ENCODE data around the gene GLP1R. TPM values are rescaled to one million over a fixed set of nuclear protein-coding genes. Genes with fewer than 3 reads are reported as not detected.

Gene GLP1R
- total RNA-seq, 1 experiment from 2014 or later, result not detected

- intact Hi-C loops (cut with micrococcal nuclease), result no loop called here
- POLR2A ChIA-PET, result no interaction called here
- CTCF ChIA-PET, result no interaction called here
- peaks cover 86% of the 10 kb centered on the region for H3K27me3 Mint-ChIP-seq (ENCODE audit: insufficient read depth, unreplicated experiment)
- no peak for TF ChIP-seq CTCF (IDR thresholded peaks at IDR 0.05; ENCODE audit: unreplicated experiment)
- no peaks in the 10 kb centered on the region for H3K9me3 Mint-ChIP-seq (ENCODE audit: unreplicated experiment)
- DNase-seq (ENCODE audit: unreplicated experiment), result no peak
- BruUV-seq (replicated peaks), result no TSS peak
- no peak overlapping the region for H3K27ac Mint-ChIP-seq (ENCODE audit: low read depth, unreplicated experiment)
- no peaks in the 10 kb centered on the region for H3K4me1 Mint-ChIP-seq (ENCODE audit: insufficient read depth, unreplicated experiment)
- H3K4me3 Mint-ChIP-seq (ENCODE audit: unreplicated experiment), result no peak overlapping the region
- H3K36me3 Mint-ChIP-seq (ENCODE audit: insufficient read depth, unreplicated experiment), result no peaks in the 10 kb centered on the region
Observed at GRCh38 chr6:39009476-39009875, 39.1 kb upstream of the GLP1R start.

DNA sequence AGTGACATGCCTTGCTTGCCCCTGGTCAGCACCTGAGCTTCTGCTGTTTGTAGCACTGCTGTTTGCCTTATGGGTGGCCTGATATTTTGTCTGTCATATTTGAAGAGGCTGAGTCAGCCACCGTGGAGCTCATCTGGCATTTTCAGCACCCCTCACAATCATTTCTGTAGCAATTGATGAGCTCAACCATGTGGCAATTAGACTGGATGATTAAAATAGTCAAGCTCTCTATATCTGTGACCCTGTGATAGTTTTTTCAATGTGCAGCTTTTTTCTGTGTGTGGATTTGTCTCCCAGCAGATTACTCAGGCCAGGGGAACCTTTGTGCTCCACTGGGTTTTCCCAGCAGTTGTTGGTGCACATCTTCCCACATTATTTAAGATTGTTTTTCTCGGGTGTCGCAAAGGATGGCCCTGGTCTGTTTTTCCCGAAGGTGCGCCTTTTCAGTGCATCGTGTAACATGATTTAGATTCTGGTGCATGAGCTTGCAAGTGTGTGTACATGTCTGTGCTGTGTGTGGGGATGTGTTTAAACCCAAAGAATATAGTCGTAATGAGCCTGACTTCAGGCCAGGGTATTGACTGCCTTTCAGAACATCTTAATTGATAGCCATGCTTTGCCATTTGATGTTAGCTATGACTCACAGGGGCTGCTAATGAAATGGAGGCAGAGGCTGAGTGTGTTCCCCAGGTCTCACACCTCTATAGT is 31.6 kb upstream of the GLP1R start:
- Mint-ChIP-seq H3K9me3 (ENCODE audit: unreplicated experiment) (no peaks in the 10 kb centered on the region), H3K4me1 (ENCODE audit: insufficient read depth, unreplicated experiment) (no peaks in the 10 kb centered on the region), H3K36me3 (ENCODE audit: insufficient read depth, unreplicated experiment) (no peaks in the 10 kb centered on the region), H3K27me3 (ENCODE audit: insufficient read depth, unreplicated experiment) (peaks cover 33% of the 10 kb centered on the region), H3K4me3 (ENCODE audit: unreplicated experiment) (no peak overlapping the region), H3K27ac (ENCODE audit: low read depth, unreplicated experiment) (no peak overlapping the region)
- DNase-seq (ENCODE audit: unreplicated experiment), result no peak
- BruUV-seq (replicated peaks), result no TSS peak
- POLR2A ChIA-PET, result no interaction called here
- TF ChIP-seq CTCF (IDR thresholded peaks at IDR 0.05; ENCODE audit: unreplicated experiment), result no peak
- intact Hi-C loops (cut with micrococcal nuclease), result no loop called here
- CTCF ChIA-PET, result interaction anchor here (0.7 to 1.2 kb wide), 3 partner anchors 9 to 148 kb away, joined by 3 read pairs; no protein-coding TSS in a partner anchor

DNA sequence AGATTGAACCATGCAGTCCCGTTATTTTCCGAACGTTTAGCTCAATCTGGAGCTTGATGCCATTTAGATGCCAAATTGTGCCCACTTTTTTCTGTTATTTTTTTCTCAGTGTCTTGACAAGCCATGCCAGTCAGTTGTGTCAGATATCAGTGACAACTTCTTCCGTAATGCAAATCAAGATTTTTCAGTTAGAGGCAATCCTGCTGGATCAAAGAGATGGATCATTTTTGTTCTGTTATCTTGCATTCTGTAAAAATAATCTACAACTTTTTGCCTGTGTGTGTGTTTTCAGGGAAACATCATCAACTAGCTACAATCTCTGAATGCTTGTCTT is 31.1 kb upstream of the GLP1R start:
- no TSS peak for BruUV-seq (replicated peaks)
- Mint-ChIP-seq H3K4me3 (ENCODE audit: unreplicated experiment) (no peak overlapping the region), H3K27me3 (ENCODE audit: insufficient read depth, unreplicated experiment) (peaks cover 28% of the 10 kb centered on the region), H3K9me3 (ENCODE audit: unreplicated experiment) (no peaks in the 10 kb centered on the region), H3K36me3 (ENCODE audit: insufficient read depth, unreplicated experiment) (no peaks in the 10 kb centered on the region), H3K27ac (ENCODE audit: low read depth, unreplicated experiment) (no peak overlapping the region), H3K4me1 (ENCODE audit: insufficient read depth, unreplicated experiment) (no peaks in the 10 kb centered on the region)
- ChIA-PET CTCF (interaction anchor here (0.7 to 1.2 kb wide), 2 partner anchors 9 to 19 kb away, joined by 3 read pairs; no protein-coding TSS in a partner anchor), POLR2A (no interaction called here)
- intact Hi-C loops (cut with micrococcal nuclease), result no loop called here
- TF ChIP-seq CTCF (IDR thresholded peaks at IDR 0.05; ENCODE audit: unreplicated experiment), result no peak
- DNase-seq (ENCODE audit: unreplicated experiment), result no peak

DNA sequence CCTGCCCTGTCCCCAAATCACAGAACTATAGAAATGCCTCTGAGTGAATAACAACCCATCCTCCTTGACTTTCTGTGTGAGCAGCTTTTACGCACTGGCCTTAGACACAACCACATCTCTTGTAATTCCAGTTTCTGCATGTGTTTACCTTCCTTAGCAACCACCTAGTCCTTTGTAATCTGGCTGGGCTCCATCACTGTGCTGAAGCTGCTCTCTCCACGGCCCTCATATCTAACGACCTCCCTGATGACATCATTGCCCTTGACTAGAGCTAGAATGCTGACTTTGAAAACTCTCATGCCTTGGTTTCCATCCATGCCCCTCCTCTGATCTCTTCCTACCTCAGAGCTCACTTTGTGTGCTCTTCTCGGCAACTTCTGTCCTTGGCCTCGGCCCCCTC is 30.5 kb upstream of the GLP1R start:
- DNase-seq (ENCODE audit: unreplicated experiment), result no peak
- TF ChIP-seq CTCF (IDR thresholded peaks at IDR 0.05; ENCODE audit: unreplicated experiment), result no peak
- Mint-ChIP-seq H3K4me3 (ENCODE audit: unreplicated experiment) (no peak overlapping the region), H3K4me1 (ENCODE audit: insufficient read depth, unreplicated experiment) (no peaks in the 10 kb centered on the region), H3K9me3 (ENCODE audit: unreplicated experiment) (no peaks in the 10 kb centered on the region), H3K36me3 (ENCODE audit: insufficient read depth, unreplicated experiment) (no peaks in the 10 kb centered on the region), H3K27ac (ENCODE audit: low read depth, unreplicated experiment) (no peak overlapping the region), H3K27me3 (ENCODE audit: insufficient read depth, unreplicated experiment) (peaks cover 23% of the 10 kb centered on the region)
- POLR2A ChIA-PET, result interaction anchor here (0.6 kb wide), 1 partner anchor 1915 kb away, joined by 3 read pairs; no protein-coding TSS in a partner anchor
- no TSS peak for BruUV-seq (replicated peaks)
- intact Hi-C loops (cut with micrococcal nuclease), result no loop called here
- CTCF ChIA-PET, result interaction anchor here (0.9 to 1.0 kb wide), 2 partner anchors 9 to 12 kb away, joined by 3 to 4 read pairs; no protein-coding TSS in a partner anchor
